CD4-positive, alpha-beta T cell treated with Interleukin-4 for 4 hours (primary cell): Measurements from ENCODE around the gene KAT8.
A peak's percentile ranks its signal among the peaks of the same experiment; 100 is the strongest.
"Not testable (repeated sequence)": the region's sequence is repeated elsewhere in the genome, so short reads cannot be mapped to it uniquely, and the experiment has no call there.

ENCODE experiments used
- DNase-seq: peaks from one replicate; pipeline ENCODE4 v3.0.0-alpha.2; 2020

Gene KAT8

DNA sequence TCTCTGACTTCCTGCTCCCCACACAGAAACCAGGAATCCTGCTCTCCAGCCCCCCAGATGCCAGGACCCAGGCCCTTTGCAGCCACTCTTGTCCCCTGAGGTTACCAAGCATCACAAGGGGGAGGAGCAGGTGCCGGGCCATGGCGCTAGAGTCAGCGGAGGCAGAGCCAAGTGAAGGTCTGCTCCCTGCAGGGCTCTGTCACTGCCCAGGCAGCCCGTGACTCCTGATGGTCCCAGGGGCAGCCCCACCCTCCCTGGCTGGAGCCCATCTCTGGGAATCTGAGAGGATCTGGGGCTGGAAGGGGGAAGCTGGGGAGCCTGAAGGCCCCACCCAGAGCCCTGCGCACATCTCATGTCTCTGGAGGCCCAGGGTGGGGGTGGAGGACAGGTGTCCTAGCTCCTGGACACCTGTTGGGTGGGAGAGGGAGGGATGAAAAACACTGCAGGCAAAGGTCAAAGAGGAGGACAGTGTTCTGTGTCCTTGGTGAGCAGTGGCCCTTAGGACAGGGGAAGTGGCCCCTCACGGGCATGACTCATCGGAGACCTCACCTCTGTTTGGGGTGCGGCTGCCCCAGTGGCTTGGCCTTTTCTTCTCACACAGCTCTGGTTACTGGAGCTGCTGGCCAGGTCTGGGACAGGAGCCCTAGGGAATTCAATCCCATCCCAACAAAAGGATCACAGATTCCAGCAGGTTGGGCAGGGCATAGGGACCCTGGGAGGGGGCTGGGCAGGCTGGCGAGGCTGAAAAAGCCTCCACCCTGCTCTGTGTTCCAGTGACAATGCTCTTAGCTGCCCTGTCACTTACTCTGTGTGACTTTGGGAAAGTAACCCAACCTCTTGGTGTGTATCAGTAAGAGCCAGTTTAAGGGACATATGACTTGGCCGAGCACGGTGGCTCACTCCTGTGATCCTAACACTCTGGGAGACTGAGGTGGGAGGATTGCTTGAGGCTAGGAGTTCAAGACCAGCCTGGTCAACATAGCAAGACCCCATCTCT, 32.7 kb downstream of the KAT8 start, which contains the start of gene PRSS36:
TSS of gene PRSS36 (minus strand) at position 173 of the 997 bp plus-strand sequence. CDS start at position 142, 31 bp downstream.
- no peak for DNase-seq

DNA sequence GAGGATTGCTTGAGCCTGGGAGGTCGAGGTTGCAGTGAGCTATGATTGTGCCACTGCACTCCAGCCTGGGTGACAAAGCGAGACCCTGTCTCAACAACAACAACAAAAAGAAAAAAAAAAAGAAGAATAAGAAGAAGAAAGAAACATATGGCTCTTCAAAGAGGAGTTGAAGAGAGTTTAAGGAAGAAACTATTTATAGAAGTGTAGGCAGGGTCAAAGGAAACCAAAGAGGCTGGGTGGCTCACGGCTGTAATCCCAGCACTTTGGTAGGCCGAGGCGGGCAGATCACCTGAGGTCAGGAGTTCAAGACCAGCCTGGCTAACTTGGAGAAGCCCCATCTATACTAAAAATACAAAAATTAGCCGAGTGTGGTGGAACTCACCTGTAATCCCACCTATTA, 33.5 kb downstream of the KAT8 start:
- not testable (repeated sequence) for DNase-seq

DNA sequence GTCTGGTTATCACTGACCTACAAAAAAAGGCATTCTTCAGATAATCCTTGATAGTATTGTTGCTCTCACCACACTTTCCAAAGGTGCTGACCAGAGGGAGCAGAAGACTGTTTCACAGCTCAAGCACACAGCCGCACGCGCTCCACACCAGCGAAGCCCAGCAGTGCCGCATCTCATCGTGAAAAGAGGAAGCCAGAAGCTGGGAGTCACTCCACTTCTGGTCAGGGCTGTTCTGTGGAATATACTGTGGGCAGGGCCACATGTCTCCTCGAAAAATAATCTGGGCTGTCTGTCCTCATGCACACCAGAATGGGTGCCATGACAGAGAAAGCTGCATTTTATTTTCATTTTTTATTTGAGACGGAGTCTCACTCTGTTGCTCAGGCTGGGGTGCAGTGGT, 39.7 kb downstream of the KAT8 start:
- DNase-seq, result no peak

DNA sequence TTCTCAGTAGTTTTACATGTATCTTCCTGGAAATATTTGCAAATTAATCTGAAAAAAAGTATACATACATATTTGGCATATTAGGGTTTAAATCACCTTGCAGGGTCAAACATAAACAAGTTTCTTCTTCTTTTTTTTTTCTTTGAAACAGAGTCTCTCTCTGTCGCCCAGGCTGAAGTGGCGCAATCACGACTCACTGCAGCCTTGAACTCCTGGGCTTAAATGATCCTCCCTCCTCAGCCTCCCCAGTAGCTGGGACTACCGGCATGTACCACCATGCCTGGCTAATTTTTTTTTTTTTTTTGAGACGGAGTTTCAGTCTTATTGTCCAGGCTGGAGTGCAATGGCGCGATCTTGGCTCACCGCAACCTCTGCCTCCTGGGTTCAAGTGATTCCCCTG, 49.9 kb downstream of the KAT8 start:
- no peak for DNase-seq

DNA sequence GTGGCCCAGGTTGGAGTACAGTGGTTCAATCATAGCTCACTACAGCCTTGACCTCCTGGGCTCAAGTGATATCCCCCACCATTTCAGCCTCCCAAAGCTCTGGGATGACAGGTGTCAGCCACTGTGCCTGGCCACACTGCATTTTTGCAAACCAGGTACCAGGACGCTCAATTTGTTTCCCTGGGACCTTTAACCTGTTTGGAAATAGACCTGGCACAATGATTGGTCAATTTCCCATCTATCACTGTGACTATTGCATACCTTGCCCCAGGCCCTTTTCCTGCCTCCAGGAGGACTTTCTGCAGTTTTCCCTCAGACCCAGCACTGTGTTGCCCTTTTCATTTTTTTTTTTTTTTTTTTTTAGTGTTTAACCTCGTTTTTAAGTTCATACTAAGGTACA, 51.4 kb downstream of the KAT8 start:
- DNase-seq, result no peak

DNA sequence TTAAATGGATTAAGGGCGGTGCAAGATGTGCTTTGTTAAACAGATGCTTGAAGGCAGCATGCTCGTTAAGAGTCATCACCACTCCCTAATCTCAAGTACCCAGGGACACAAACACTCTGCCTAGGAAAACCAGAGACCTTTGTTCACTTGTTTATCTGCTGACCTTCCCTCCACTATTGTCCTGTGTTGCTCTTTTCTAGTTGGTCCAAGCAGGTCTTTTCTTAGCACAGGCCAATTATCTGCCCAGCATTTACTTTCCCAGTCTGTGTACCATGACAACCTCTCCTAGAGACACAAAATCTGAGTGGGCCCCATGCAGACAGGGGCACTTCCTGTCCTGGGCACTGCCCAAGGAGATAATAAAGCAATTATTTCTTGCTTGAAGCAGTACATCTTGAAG, 52.6 kb downstream of the KAT8 start:
- not testable (repeated sequence) for DNase-seq

DNA sequence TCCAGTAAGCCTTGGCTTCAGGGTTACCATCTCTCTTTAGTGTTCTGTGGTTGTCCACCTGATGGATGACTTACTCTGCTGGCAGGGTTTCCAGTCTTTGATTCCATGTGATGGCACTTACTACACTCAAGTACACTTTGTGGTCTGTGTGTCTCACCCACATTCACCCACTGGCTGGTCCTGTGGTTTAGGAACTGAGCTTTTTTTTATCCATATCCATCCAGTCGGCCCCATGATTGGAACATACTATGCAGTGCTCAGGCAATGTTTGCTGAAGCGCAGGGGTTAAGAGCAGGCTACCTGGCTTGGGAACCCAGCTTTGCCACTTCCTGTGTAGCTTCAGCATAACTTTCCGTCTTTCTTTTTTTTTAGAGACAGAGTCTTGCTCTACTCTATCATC, 59.7 kb downstream of the KAT8 start:
- DNase-seq, result peak; percentile 52

DNA sequence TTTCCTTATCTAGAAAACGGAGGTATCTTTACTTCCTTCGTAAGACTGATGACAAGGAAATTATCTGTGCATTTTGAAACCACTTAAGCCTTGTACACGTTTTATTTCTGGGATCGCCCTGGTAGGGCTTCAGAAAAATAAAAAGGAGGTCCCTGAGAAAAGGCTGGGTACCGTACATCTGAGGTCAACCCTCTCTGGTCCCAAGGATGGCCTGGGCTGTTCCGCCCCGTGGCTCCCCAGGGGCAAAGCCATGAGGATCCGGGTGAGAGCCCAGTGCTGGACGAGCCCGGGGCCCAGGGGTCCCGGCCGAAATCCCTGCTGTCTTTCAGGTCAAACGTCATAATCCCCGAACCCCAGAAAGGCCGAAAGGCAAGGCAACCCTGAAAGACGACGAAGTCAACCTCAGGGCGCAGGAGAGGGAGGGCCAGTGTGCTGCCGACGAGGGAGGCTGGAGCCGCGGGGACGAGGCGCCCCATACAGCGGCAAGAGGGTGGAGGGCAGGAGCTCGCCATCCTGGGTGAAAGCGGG, 61.8 kb downstream of the KAT8 start:
- DNase-seq, result no peak

DNA sequence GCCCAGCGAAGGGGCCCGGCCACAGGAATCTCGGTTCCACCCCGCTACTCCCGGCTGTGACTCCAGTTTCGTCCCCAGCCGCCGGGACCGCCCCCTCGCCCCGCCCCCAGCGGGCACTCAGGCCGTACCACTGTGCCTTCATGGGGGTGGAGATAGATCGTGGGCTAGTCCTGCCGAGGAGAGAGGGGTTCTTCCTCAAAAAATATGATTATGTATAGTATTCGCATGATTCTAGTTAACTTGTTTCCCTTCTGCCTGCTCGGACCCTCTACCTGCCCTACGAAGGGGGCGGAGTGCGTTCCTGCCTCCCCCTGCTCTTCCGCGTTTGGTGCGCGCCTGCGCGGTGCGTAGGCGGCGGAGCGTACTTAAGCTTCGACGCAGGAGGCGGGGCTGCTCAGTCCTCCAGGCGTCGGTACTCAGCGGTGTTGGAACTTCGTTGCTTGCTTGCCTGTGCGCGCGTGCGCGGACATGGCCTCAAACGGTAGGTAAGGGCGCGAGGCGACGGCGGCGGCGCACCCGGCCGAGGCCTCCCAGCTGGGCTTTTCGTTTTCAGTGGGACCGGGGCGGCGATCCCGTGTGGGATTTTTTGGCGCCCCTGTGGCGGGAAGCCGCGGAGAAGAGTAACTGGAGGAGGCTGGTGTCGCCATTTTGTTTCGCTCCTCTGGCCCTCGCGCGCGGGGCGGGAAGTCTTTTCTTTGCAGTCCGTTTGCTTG, 62.4 kb downstream of the KAT8 start, which contains the start of gene FUS:
TSS of gene FUS (plus strand) at position 393 of the 713 bp plus-strand sequence. CDS start at position 469, 76 bp downstream.
- DNase-seq, result peak; percentile 90
